Bone marrow (tissue), 2 donors: ENCODE data around the gene PRSS38.

Source experiments
- DNase-seq, 2 donors: peaks; one replicate each; lab custom pipeline; 2025; lab: John Stamatoyannopoulos, UW

Gene PRSS38

GRCh38 chr1:227885648-227886502 is 70.4 kb downstream of the PRSS38 start:
- no peak for DNase-seq

GRCh38 chr1:227886503-227886961 is 71.1 kb downstream of the PRSS38 start:
- DNase-seq, result no peak

- DNase-seq, result no peak
Observed at GRCh38 chr1:227886993-227887696, 71.7 kb downstream of the PRSS38 start.

GRCh38 chr1:227887697-227888403 is 72.4 kb downstream of the PRSS38 start:
- no peak for DNase-seq

- no peak for DNase-seq
Observed at GRCh38 chr1:227888404-227889046, 73.0 kb downstream of the PRSS38 start.

GRCh38 chr1:227889047-227889862 is 73.8 kb downstream of the PRSS38 start:
- no peak for DNase-seq

GRCh38 chr1:227889863-227890405 is 74.5 kb downstream of the PRSS38 start:
- no peak for DNase-seq

GRCh38 chr1:227890451-227891222 is 75.2 kb downstream of the PRSS38 start:
- no peak for DNase-seq

GRCh38 chr1:227891223-227891954 is 75.9 kb downstream of the PRSS38 start:
- DNase-seq, result no peak

GRCh38 chr1:227891955-227892488 is 76.5 kb downstream of the PRSS38 start:
- no peak for DNase-seq

- DNase-seq, result no peak
Observed at GRCh38 chr1:227892489-227893299, 77.2 kb downstream of the PRSS38 start.

GRCh38 chr1:227893300-227893948 is 77.9 kb downstream of the PRSS38 start:
- no peak for DNase-seq

- DNase-seq, result no peak
Observed at GRCh38 chr1:227893949-227894721, 78.7 kb downstream of the PRSS38 start.

- DNase-seq, result no peak
Observed at GRCh38 chr1:227894831-227895451, 79.5 kb downstream of the PRSS38 start.
